Kidney (tissue), 14 donors: ENCODE results near the gene RAB11FIP3. TPM values are rescaled to one million over a fixed set of nuclear protein-coding genes. Genes with fewer than 3 reads are reported as not detected.
A peak's percentile ranks its signal among the peaks of the same experiment; 100 is the strongest.
"Not testable (repeated sequence)": the region's sequence is repeated elsewhere in the genome, so short reads cannot be mapped to it uniquely, and the experiment has no call there.

Experiments used
- DNase-seq, 5 donors: peaks; one replicate each; pipeline ENCODE4 v3.0.0-alpha.2; 2013 to 2020
- FAIRE-seq: peaks from 2 replicates; lab custom pipeline; 2012; peaks lifted over from hg19 to GRCh38; lab: Jason Lieb, UNC
- H3K27ac ChIP-seq, 2 donors: one replicate each; pipeline ENCODE4 v1.7.0; 2013; ENCODE audit warnings: low read depth in 2 of 2, low read length in 2 of 2, inconsistent platforms in 1 of 2
- H3K27me3 ChIP-seq: one replicate; pipeline ENCODE4 v1.7.1; 2013; ENCODE audit warnings: low read length, inconsistent platforms; ENCODE audit not compliant: control insufficient read depth, insufficient read depth
- H3K36me3 ChIP-seq, 3 donors: one replicate each; pipeline versions ENCODE4 v1.7.0 to v1.7.1; 2013; ENCODE audit warnings: low read length in 3 of 3, control low read depth in 1 of 3, inconsistent platforms in 1 of 3; ENCODE audit not compliant: insufficient read depth in 3 of 3, control insufficient read depth in 2 of 3
- H3K4me1 ChIP-seq, 3 donors: one replicate each; pipeline versions ENCODE4 v1.7.0 to v1.7.1; 2013; ENCODE audit warnings: low read length in 3 of 3, inconsistent platforms in 1 of 3, low read depth in 1 of 3; ENCODE audit not compliant: control insufficient read depth in 2 of 3, insufficient read depth in 2 of 3
- H3K4me3 ChIP-seq, 3 donors: one replicate each; pipeline versions ENCODE4 v1.7.0 to v1.8.1; 2013; ENCODE audit warnings: low read length in 3 of 3, control low read depth in 1 of 3, inconsistent platforms in 1 of 3
- H3K9ac ChIP-seq, 3 donors: one replicate each; pipeline versions ENCODE4 v1.7.0 to v1.7.1; 2013; ENCODE audit warnings: low read length in 3 of 3, control low read depth in 1 of 3, inconsistent platforms in 1 of 3
- H3K9me3 ChIP-seq, 3 donors: one replicate each; pipeline versions ENCODE4 v1.7.0 to v1.7.1; 2013; ENCODE audit warnings: low read length in 3 of 3, control low read depth in 1 of 3, inconsistent platforms in 1 of 3; ENCODE audit not compliant: control insufficient read depth in 2 of 3, insufficient read depth in 1 of 3
- intact Hi-C: fragments of 100-400 bp; cut with DNase I; formaldehyde crosslinking; loops from one replicate; pipeline ENCODE4 v1.11.1; 2022
- polyA plus RNA-seq: library from polyadenylated mRNA; stranded (reverse); fragments of 350-450 nt; fragmentation: Illumina TruSeq; extraction: RNeasy Lipid Tissue Mini Kit (QIAGEN cat#74804); gene quantifications from one replicate; pipeline ENCODE4 v1.2.3, GENCODE V29; 2014; ENCODE audit warnings: low read depth, low replicate concordance; ENCODE audit not compliant: insufficient read depth
- total RNA-seq: library from RNA; stranded (reverse); fragmentation: NEBNext Ultra II Directional; extraction: Animal tissue kit (Norgen Biotek cat#: 25700); gene quantifications from one replicate; pipeline ENCODE4 v1.2.1, GENCODE V29; 2021
- TF ChIP-seq, protein P1 (sequence below): IDR thresholded peaks from 3 replicates; pipeline ENCODE4 v1.5.1; 2012; ENCODE audit warnings: mild to moderate bottlenecking, moderate library complexity, borderline replicate concordance; ENCODE audit not compliant: insufficient read depth; ENCODE audit errors: extremely low read depth
- donor health status: control.
- donor health status: control.
- donor health status: control.
- donor health status: control.
- donor health status: control.
- donor health status: DM: yes; HTN: yes; CAD: no.
- donor health status: Normal renal cell carcinoma (clear cell type).

The RAB11FIP3 gene
- total and polyA plus RNA-seq, 2 donors from 2014 or later: 84.9 to 162 TPM

DNA sequence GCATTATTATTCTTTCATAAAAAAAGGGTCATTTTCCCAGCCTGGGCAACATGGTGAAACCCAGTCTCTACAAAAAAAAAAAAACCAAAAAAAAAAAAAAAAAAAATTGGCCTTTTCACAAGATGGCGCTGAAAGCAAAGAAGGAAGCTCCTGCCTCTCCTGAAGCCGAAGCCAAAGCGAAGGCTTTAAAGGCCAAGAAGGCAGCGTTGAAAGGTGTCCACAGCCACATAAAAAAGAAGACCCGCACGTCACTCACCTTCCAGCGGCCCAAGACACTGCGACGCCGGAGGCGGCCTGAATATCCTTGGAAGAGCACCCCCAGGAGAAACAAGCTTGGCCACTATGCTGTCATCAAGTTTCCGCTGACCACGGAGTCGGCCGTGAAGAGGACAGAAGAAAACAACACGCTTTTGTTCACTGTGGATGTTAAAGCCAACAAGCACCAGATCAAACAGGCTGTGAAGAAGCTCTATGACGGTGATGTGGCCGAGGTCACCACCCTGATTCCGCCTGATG, 38.8 kb upstream of the RAB11FIP3 start:
- H3K9ac ChIP-seq: no peak overlapping the region
- TF ChIP-seq, protein P1, sequence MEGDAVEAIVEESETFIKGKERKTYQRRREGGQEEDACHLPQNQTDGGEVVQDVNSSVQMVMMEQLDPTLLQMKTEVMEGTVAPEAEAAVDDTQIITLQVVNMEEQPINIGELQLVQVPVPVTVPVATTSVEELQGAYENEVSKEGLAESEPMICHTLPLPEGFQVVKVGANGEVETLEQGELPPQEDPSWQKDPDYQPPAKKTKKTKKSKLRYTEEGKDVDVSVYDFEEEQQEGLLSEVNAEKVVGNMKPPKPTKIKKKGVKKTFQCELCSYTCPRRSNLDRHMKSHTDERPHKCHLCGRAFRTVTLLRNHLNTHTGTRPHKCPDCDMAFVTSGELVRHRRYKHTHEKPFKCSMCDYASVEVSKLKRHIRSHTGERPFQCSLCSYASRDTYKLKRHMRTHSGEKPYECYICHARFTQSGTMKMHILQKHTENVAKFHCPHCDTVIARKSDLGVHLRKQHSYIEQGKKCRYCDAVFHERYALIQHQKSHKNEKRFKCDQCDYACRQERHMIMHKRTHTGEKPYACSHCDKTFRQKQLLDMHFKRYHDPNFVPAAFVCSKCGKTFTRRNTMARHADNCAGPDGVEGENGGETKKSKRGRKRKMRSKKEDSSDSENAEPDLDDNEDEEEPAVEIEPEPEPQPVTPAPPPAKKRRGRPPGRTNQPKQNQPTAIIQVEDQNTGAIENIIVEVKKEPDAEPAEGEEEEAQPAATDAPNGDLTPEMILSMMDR: no peak
- H3K27ac ChIP-seq: no peak overlapping the region
- peak in 1 of 5 donors; percentile 20 for DNase-seq
- no peaks in the 10 kb centered on the region for H3K36me3 ChIP-seq
- peaks cover 0 to 13% (median 3%) of the 10 kb centered on the region in 3 donors for H3K4me1 ChIP-seq
- no peaks in the 10 kb centered on the region for H3K27me3 ChIP-seq
- FAIRE-seq: no peak
- H3K9me3 ChIP-seq: no peaks in the 10 kb centered on the region
- H3K4me3 ChIP-seq: no peak overlapping the region
- intact Hi-C loops: no loop called here

DNA sequence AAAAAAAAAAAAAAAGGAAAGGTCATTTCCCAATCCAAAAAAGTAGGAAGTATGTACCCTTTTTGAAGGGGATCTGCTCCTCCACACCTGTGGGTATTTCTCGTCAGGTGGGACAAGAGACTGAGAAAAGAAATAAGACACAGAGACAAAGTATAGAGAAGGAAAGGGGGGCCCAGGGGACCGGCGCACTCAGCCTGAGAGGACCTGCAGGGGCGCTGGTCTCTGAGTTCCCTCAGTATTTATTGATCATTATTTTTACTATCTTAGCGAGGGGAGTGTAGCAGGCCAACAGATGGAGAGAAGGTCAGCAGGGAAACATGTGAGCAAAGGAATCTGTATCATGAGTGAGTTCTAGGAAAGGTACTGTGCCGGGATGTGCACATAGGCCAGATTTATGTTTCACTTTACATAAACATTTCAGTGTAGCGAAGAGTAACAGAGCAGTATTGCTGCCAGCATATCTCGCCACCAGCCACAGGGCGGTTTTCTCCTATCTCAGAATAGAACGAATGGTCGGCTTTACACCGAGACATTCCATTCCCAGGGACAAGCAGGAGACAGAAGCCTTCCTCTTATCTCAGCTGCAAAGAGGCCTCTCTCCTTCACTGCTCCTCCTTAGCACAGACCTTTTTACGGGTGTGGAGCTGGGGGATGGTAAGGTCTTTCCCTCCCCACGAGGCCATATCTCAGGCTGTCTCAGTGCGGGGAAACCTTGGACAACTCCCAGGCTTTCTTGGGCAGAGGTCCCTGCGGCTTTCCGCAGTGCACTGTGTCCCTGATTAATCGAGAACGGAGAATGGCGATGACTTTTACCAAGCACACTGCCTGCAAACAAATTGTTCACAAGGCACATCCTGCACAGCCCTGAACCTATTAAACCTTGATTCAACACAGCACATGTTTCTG, 37.4 kb upstream of the RAB11FIP3 start:
- H3K4me3 ChIP-seq, intact Hi-C loops, H3K27ac ChIP-seq, H3K9me3 ChIP-seq, H3K36me3 ChIP-seq, H3K27me3 ChIP-seq, H3K9ac ChIP-seq, FAIRE-seq: not testable (repeated sequence)
- DNase-seq: peak in 2 of 5 donors; percentile 31 to 63
- peaks cover 0 to 13% (median 3%) of the 10 kb centered on the region in 3 donors for H3K4me1 ChIP-seq

DNA sequence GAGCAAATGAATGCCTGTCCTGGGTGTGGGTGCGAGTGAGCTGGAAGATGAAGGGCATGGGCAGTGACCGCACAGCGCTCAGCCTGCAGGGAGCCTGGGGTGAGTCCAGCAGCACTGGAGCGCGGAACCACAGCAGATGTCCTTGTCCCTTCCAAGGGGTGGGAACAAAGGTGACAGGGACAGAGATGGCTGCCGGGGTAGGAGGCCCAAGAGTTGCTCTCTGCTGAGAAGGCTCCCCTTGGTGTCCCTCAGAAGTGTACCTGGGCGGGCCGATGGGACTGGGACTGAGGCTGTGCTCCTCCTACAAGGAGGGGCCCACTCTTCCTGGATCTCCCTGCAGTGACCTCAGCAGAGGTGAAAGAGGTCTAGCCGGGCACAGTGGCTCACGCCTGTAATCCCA, 36.1 kb upstream of the RAB11FIP3 start:
- Histone ChIP-seq H3K4me1 (peaks cover 0 to 3% (median 0%) of the 10 kb centered on the region in 3 donors), H3K27ac (no peak overlapping the region), H3K9ac (no peak overlapping the region), H3K4me3 (no peak overlapping the region), H3K36me3 (no peaks in the 10 kb centered on the region), H3K27me3 (no peaks in the 10 kb centered on the region), H3K9me3 (no peaks in the 10 kb centered on the region)
- TF ChIP-seq, protein P1: no peak
- DNase-seq (no peak), FAIRE-seq (no peak)
- intact Hi-C loops: no loop called here

DNA sequence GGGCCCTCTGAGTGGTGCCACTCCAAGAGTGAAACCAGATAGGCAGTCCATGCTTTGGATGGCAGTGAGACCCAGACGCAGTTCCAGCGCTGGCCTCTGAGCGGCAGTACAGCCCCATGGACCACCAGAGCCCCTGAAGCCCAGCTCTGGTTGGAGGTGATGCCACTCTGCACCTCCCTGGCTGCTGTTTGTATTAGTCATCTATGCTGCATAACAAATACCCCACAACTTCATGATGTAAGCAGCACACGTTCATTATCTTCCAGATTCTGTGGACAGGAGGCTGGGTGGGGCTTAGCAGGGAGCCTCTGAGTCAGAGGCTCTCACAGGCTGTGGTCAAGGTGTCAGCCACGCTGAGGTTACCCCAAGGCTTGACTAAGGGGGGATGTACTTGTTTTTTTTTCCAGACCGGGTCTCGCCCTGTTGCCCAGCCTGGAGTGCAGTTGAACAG, 33.5 kb upstream of the RAB11FIP3 start:
- TF ChIP-seq, protein P1: peak; percentile 72
- H3K27me3 ChIP-seq: no peaks in the 10 kb centered on the region
- H3K9ac ChIP-seq: no peak overlapping the region
- FAIRE-seq (no peak), DNase-seq (peak; percentile 58 to 81 (median 74))
- H3K4me3 ChIP-seq: no peak overlapping the region
- no peaks in the 10 kb centered on the region for H3K36me3 ChIP-seq
- H3K27ac ChIP-seq: no peak overlapping the region
- intact Hi-C loops: no loop called here
- H3K4me1 ChIP-seq: peaks cover 0 to 3% (median 3%) of the 10 kb centered on the region in 3 donors
- no peaks in the 10 kb centered on the region for H3K9me3 ChIP-seq
